CD4-positive, CD25-positive, alpha-beta regulatory T cell (primary cell): Measurements from ENCODE around the gene RALGAPA1. TPM values are rescaled to one million over a fixed set of nuclear protein-coding genes. Genes with fewer than 3 reads are reported as not detected.

Experiments used
- ATAC-seq, 2 donors: fragments of 150-1000 bp; cut with Tn5 transposase; one replicate each; pipeline ENCODE4 v1.10.0; 2021; ENCODE audit warnings: low read depth in 2 of 2, moderate number of reproducible peaks in 2 of 2, moderate library complexity in 1 of 2
- DNase-seq, 3 donors: peaks; one replicate each; pipeline versions ENCODE4 v3.0.0 to v3.0.0-alpha.2; 2012 to 2022; ENCODE audit warnings: mixed read lengths in 1 of 3
- H3K27ac ChIP-seq: one replicate; pipeline ENCODE4 v1.7.0; 2013; ENCODE audit warnings: mild to moderate bottlenecking, low read length; ENCODE audit not compliant: insufficient read depth, poor library complexity, severe bottlenecking
- H3K27me3 ChIP-seq: one replicate; pipeline ENCODE4 v1.7.0; 2013; ENCODE audit warnings: low read length; ENCODE audit not compliant: control insufficient read depth, insufficient read depth
- H3K36me3 ChIP-seq: one replicate; pipeline ENCODE4 v1.7.0; 2013; ENCODE audit warnings: mild to moderate bottlenecking, low read length, moderate library complexity; ENCODE audit not compliant: control insufficient read depth, insufficient read depth
- H3K4me1 ChIP-seq: 2 replicates; pipeline ENCODE4 v1.7.0; 2013; ENCODE audit warnings: mild to moderate bottlenecking, low read length; ENCODE audit not compliant: insufficient read depth, control insufficient read depth, poor library complexity, severe bottlenecking
- H3K4me3 ChIP-seq: one replicate; pipeline ENCODE4 v1.7.0; 2013; ENCODE audit warnings: low read depth, mild to moderate bottlenecking, low read length, moderate library complexity
- H3K9me3 ChIP-seq, 2 experiments: 1 replicate in 1 of 2; 2 replicates in 1 of 2; pipeline ENCODE4 v1.7.0; 2013; ENCODE audit warnings: low read length in 2 of 2, mild to moderate bottlenecking in 1 of 2, moderate library complexity in 1 of 2; ENCODE audit not compliant: control insufficient read depth in 2 of 2
- H3K27ac Mint-ChIP-seq, 3 donors: one replicate each; pipeline ENCODE4 v1.8.0; 2020 to 2022; ENCODE audit warnings: mild to moderate bottlenecking in 3 of 3, mixed read lengths in 3 of 3, moderate library complexity in 2 of 3
- H3K27me3 Mint-ChIP-seq: one replicate; pipeline ENCODE4 v1.8.0; 2022; ENCODE audit warnings: mild to moderate bottlenecking, mixed read lengths
- H3K36me3 Mint-ChIP-seq: one replicate; pipeline ENCODE4 v1.8.0; 2020; ENCODE audit warnings: mixed read lengths
- H3K4me1 Mint-ChIP-seq, 4 donors: one replicate each; pipeline ENCODE4 v1.8.0; 2020 to 2022; ENCODE audit warnings: mixed read lengths in 4 of 4, mild to moderate bottlenecking in 1 of 4
- H3K4me3 Mint-ChIP-seq, 4 donors: one replicate each; pipeline ENCODE4 v1.8.0; 2020 to 2022; ENCODE audit warnings: mild to moderate bottlenecking in 4 of 4, mixed read lengths in 4 of 4, moderate library complexity in 3 of 4
- H3K9me3 Mint-ChIP-seq, 7 donors: one replicate each; pipeline ENCODE4 v1.8.0; 2020 to 2022; ENCODE audit warnings: mixed read lengths in 7 of 7, mild to moderate bottlenecking in 3 of 7, moderate library complexity in 2 of 7
- polyA plus RNA-seq, 4 donors: library from polyadenylated mRNA; unstranded; fragments of 300-500 nt; fragmentation: Illumina TruSeq; gene quantifications; one replicate each; pipeline ENCODE4 v1.2.3, GENCODE V29; 2021
- total RNA-seq: library from RNA; stranded (reverse); gene quantifications from one replicate; pipeline ENCODE4 v1.2.3, GENCODE V29; 2022

Gene RALGAPA1
- total and polyA plus RNA-seq, 5 donors from 2014 or later = 14.0 to 93.6 (median 20.3) TPM

DNA sequence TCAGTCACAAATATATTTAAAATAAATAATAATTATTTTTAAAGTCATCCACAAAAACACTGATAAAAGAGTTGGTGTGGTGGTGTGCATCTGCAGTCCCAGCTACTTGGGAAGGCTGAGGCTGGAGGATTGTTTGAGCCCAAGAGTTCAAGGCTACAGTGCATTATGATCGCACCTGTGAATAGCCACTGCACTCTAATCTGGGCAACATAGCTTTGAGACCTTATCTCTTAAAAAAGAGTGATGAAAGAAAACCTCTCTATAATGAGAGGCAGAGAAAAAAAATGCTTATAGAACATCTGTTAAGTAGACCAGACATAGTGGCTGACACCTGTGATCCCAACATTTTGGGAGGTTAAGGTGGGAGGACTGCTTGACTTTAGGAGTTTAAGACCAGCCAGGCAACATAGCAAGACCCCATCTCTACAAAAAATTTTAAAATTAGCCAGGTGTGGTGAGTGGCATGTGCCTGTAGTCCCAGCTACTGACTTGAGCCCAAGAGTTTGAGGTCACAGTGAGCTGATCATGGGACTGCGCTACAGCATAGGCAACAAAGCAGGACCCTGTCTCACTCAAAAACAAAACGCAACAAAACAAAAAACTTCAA lies 50.5 kb downstream of the RALGAPA1 start:
- Histone ChIP-seq H3K4me1 (no peaks in the 10 kb centered on the region), H3K36me3 (peaks cover 30% of the 10 kb centered on the region), H3K4me3 (no peak overlapping the region), H3K9me3 (no peaks in the 10 kb centered on the region), H3K27me3 (no peaks in the 10 kb centered on the region), H3K27ac (no peak overlapping the region)
- Mint-ChIP-seq H3K9me3 (no peaks in the 10 kb centered on the region), H3K4me3 (no peak overlapping the region), H3K4me1 (peaks cover 0 to 4% (median 2%) of the 10 kb centered on the region in 4 donors), H3K27ac (no peak overlapping the region), H3K27me3 (no peaks in the 10 kb centered on the region), H3K36me3 (peaks cover 46% of the 10 kb centered on the region)
- DNase-seq (no peak), ATAC-seq (no peak)

DNA sequence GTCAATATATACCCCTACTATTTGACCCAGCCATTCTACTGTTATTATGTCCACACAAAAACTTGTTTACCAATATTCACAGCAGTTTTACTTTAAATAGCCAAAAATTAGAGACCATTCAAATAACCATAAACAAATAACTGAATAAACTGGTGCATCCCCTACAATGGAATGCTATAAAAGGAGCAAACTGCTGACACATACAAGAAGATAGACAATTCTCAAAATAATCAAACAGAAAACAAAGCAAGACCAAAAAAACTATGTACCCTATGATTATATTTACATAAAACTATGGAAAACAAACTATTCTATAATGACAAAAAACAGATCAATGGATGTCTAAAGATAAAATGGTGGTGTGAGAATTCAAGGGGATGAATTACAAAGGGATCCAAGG lies 54.4 kb downstream of the RALGAPA1 start:
- Histone ChIP-seq H3K27ac (no peak overlapping the region), H3K4me3 (no peak overlapping the region), H3K4me1 (no peaks in the 10 kb centered on the region), H3K27me3 (no peaks in the 10 kb centered on the region), H3K9me3 (no peaks in the 10 kb centered on the region), H3K36me3 (peaks cover 54% of the 10 kb centered on the region)
- Mint-ChIP-seq H3K27ac (no peak overlapping the region), H3K36me3 (peaks cover 56% of the 10 kb centered on the region), H3K4me3 (no peak overlapping the region), H3K4me1 (peaks cover 0 to 4% (median 0%) of the 10 kb centered on the region in 4 donors), H3K27me3 (no peaks in the 10 kb centered on the region), H3K9me3 (no peaks in the 10 kb centered on the region)
- DNase-seq (no peak), ATAC-seq (no peak)

DNA sequence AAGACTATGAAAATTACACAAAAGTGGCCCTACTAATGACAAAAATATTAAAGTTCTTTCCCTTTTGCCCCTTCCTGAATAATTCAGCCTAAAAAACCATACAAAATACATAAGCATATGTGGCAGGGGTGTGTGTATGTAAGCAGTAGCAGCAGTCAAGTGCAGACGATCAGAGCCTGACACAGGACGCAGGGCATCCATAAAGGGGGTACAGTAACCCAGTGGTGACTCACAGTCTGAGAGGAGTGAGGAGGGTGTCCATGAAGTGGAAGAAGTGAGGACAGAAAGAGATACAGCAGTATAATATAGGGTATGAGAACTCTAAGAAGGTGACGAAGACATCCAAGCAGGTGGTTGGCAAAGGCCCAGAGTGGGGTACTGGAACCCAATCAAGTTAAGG lies 56.7 kb downstream of the RALGAPA1 start:
- no peaks in the 10 kb centered on the region for H3K27me3 Mint-ChIP-seq
- no peak for DNase-seq
- no peak overlapping the region for H3K27ac ChIP-seq
- ATAC-seq = no peak
- H3K4me1 ChIP-seq = no peaks in the 10 kb centered on the region
- peaks cover 0 to 4% (median 0%) of the 10 kb centered on the region in 4 donors for H3K4me1 Mint-ChIP-seq
- no peak overlapping the region for H3K4me3 ChIP-seq
- no peak overlapping the region for H3K27ac Mint-ChIP-seq
- no peaks in the 10 kb centered on the region for H3K9me3 ChIP-seq
- peaks cover 64% of the 10 kb centered on the region for H3K36me3 ChIP-seq
- peaks cover 54% of the 10 kb centered on the region for H3K36me3 Mint-ChIP-seq
- H3K27me3 ChIP-seq = no peaks in the 10 kb centered on the region
- H3K4me3 Mint-ChIP-seq = no peak overlapping the region
- no peaks in the 10 kb centered on the region for H3K9me3 Mint-ChIP-seq

DNA sequence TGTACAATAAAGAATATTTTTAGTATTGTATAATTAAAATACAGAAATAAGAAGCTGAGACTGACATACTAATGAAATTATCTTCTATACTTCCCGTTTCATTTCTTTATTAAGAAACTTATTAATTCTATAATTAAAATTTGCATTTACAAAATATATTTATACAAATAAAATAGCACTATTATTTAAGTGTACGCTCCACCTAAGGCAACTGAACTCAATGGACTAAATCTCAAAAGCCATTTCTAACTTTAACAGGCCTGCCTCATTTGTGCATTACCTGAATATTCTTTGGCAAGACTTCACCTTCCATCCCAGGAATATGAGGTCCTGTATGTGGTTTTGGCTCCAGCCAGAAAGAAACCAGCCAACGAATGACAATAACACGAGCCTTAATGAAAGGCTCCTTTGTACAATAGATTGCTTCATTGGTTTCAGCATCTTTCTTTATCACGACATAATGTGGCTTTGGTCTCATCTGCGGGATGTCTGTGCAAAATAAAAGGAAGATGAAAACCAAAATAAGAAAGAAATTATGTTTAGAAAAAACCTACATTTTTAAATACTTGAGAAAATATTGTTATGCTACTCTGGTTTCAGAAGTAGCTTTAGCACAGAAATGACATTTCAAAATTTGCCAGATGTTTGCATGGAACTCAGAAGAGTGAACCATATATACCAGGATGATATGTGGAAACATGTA lies 58.7 kb downstream of the RALGAPA1 start:
- H3K36me3 ChIP-seq = peaks cover 74% of the 10 kb centered on the region
- ATAC-seq (no peak), DNase-seq (no peak)
- Mint-ChIP-seq H3K27ac (no peak overlapping the region), H3K4me3 (no peak overlapping the region), H3K4me1 (peaks cover 0 to 7% (median 2%) of the 10 kb centered on the region in 4 donors), H3K9me3 (no peaks in the 10 kb centered on the region), H3K36me3 (peaks cover 51% of the 10 kb centered on the region), H3K27me3 (no peaks in the 10 kb centered on the region)
- H3K4me1 ChIP-seq = no peaks in the 10 kb centered on the region
- H3K27ac ChIP-seq = no peak overlapping the region
- no peaks in the 10 kb centered on the region for H3K9me3 ChIP-seq
- no peaks in the 10 kb centered on the region for H3K27me3 ChIP-seq
- no peak overlapping the region for H3K4me3 ChIP-seq

DNA sequence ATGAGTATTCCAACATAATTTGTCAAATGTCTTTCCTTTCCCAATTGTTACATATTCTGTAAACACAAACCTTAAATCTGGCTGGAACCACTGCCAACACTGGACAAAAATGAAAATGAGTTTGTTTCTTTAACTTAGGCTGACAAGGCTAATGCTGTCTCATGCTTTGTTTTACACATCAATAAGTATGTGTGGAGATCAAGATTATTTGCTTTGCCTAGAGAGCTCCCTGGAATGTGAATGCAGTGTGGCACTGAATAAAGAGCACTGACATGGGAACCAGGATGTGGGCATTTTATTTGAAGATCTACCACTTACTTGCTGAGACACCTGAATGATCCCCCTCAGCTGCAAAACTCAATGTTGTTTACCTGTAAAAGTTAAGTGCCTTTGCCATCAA lies 61.7 kb downstream of the RALGAPA1 start:
- no peak overlapping the region for H3K4me3 Mint-ChIP-seq
- DNase-seq = no peak
- H3K27ac ChIP-seq = no peak overlapping the region
- peaks cover 51% of the 10 kb centered on the region for H3K36me3 ChIP-seq
- H3K4me1 Mint-ChIP-seq = peaks cover 0 to 7% (median 3%) of the 10 kb centered on the region in 4 donors
- H3K27me3 ChIP-seq = no peaks in the 10 kb centered on the region
- no peaks in the 10 kb centered on the region for H3K9me3 ChIP-seq
- no peak overlapping the region for H3K4me3 ChIP-seq
- no peaks in the 10 kb centered on the region for H3K27me3 Mint-ChIP-seq
- peak overlapping the region in 2 of 3 donors; percentile 37 to 52 for H3K27ac Mint-ChIP-seq
- no peak for ATAC-seq
- H3K4me1 ChIP-seq = no peaks in the 10 kb centered on the region
- no peaks in the 10 kb centered on the region for H3K9me3 Mint-ChIP-seq
- peaks cover 34% of the 10 kb centered on the region for H3K36me3 Mint-ChIP-seq

DNA sequence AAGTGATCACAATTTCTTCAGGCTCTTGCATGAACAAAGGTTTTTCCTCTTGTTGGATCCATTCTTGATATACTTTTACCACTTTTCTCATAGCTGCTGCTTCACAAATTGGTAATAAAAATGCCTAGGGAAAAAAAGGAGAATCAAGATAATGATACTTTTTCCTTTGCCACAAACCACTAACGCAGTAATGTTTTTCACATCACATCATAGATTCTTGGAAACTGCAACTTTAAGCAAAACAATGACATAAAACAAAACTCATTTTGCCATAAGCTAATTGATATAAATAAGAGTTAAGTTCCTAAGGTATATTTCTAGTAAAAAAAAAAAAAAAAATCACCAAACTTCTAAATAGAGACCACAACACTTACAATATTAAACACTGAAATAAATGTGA lies 66.7 kb downstream of the RALGAPA1 start:
- Histone ChIP-seq H3K9me3 (no peaks in the 10 kb centered on the region), H3K27ac (no peak overlapping the region), H3K4me3 (no peak overlapping the region), H3K36me3 (peaks cover 36% of the 10 kb centered on the region), H3K27me3 (no peaks in the 10 kb centered on the region), H3K4me1 (no peaks in the 10 kb centered on the region)
- Mint-ChIP-seq H3K9me3 (no peaks in the 10 kb centered on the region), H3K27me3 (no peaks in the 10 kb centered on the region), H3K27ac (no peak overlapping the region), H3K4me3 (no peak overlapping the region), H3K4me1 (peaks cover 3 to 18% (median 14%) of the 10 kb centered on the region in 4 donors), H3K36me3 (peaks cover 38% of the 10 kb centered on the region)
- DNase-seq (peak in 1 of 3 donors; percentile 20), ATAC-seq (no peak)

DNA sequence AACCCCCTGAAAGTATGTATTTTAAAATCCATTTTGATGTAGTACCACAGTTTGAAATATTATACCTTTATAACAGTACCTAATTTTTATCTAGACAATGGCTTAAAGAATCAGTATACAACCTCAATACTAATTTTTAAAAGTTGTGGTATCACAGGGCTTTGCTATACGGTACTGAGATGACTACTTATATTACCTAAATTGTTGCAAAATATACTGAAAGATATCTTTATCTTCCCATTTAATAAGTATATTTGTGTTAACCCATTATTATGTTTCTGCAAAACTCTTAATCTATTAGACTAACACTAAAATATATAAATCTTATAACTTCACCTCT lies 67.1 kb downstream of the RALGAPA1 start:
- Mint-ChIP-seq H3K9me3 (no peaks in the 10 kb centered on the region), H3K4me3 (no peak overlapping the region), H3K27ac (no peak overlapping the region), H3K4me1 (peaks cover 3 to 18% (median 13%) of the 10 kb centered on the region in 4 donors), H3K36me3 (peaks cover 36% of the 10 kb centered on the region), H3K27me3 (no peaks in the 10 kb centered on the region)
- DNase-seq = peak in 1 of 3 donors; percentile 21
- no peak for ATAC-seq
- H3K4me1 ChIP-seq = no peaks in the 10 kb centered on the region
- H3K27ac ChIP-seq = no peak overlapping the region
- peaks cover 34% of the 10 kb centered on the region for H3K36me3 ChIP-seq
- no peaks in the 10 kb centered on the region for H3K9me3 ChIP-seq
- no peak overlapping the region for H3K4me3 ChIP-seq
- no peaks in the 10 kb centered on the region for H3K27me3 ChIP-seq
